RWPE1 (cell line): ENCODE measurements around the gene CASS4.
A peak's percentile ranks its signal among the peaks of the same experiment; 100 is the strongest.
"Not testable (repeated sequence)": the region's sequence is repeated elsewhere in the genome, so short reads cannot be mapped to it uniquely, and the experiment has no call there.

ENCODE experiments used
- CTCF ChIA-PET: fragments of 350-600 bp; sonication (Branson Sonifier 250); formaldehyde crosslinking; extraction: SDS; loops from one replicate; lab custom pipeline; 2021; lab: Yijun Ruan, JAX
- POLR2A ChIA-PET: fragments of 400-600 bp; formaldehyde crosslinking; extraction: SDS; loops from one replicate; lab custom pipeline; 2020; ENCODE audit warnings: antibody characterized with exemption; ENCODE audit not compliant: low non-redundant PET; lab: Yijun Ruan, JAX
- DNase-seq: peaks from one replicate; pipeline ENCODE4 v3.0.0; 2012; ENCODE audit warnings: low spot score
- H3K27ac ChIP-seq: fragments of 450-650 bp; 2 replicates; pipeline ENCODE4 v1.5.1; 2017
- TF ChIP-seq, protein P1 (sequence below): fragments of 450-650 bp; conservative IDR thresholded peaks from 2 replicates; pipeline ENCODE4 v1.5.1; 2017; ENCODE audit warnings: low read depth, mild to moderate bottlenecking

CASS4 gene

DNA sequence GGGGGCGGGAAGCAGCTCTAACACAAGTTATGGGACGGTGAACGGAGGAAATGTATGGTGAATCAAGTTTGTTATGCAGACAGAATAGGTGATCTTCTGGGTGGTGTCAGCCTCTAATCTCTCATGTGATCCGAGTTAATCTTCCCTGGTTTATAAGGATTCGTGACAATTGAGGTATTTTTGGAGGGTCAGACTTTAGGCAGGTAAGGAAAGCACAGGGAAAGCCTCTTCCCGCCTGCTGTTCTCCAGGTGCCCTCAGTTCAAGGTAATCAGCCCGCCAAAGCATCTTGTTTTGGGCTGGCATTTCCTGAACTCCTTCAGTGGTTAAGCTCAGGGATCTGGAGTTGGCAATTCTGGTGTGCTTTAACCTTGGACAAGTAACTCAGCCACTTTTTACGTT lies 18.4 kb upstream of the CASS4 start:
- ChIA-PET CTCF (interaction anchor here (0.5 to 0.7 kb wide), 2 partner anchors 13 to 851 kb away, joined by 3 to 6 read pairs; no protein-coding TSS in a partner anchor), POLR2A (interaction anchor here (1.7 kb wide), 1 partner anchor 34 kb away, joined by 3 read pairs; no protein-coding TSS in a partner anchor)
- no peak overlapping the region for H3K27ac ChIP-seq
- TF ChIP-seq, protein P1, sequence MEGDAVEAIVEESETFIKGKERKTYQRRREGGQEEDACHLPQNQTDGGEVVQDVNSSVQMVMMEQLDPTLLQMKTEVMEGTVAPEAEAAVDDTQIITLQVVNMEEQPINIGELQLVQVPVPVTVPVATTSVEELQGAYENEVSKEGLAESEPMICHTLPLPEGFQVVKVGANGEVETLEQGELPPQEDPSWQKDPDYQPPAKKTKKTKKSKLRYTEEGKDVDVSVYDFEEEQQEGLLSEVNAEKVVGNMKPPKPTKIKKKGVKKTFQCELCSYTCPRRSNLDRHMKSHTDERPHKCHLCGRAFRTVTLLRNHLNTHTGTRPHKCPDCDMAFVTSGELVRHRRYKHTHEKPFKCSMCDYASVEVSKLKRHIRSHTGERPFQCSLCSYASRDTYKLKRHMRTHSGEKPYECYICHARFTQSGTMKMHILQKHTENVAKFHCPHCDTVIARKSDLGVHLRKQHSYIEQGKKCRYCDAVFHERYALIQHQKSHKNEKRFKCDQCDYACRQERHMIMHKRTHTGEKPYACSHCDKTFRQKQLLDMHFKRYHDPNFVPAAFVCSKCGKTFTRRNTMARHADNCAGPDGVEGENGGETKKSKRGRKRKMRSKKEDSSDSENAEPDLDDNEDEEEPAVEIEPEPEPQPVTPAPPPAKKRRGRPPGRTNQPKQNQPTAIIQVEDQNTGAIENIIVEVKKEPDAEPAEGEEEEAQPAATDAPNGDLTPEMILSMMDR, result no peak
- DNase-seq, result no peak

- no peak overlapping the region for H3K27ac ChIP-seq
- DNase-seq, result no peak
- TF ChIP-seq, protein P1, result no peak
- ChIA-PET POLR2A (no interaction called here), CTCF (interaction anchor here (0.9 kb wide), 1 partner anchor 14 kb away, joined by 4 read pairs; no protein-coding TSS in a partner anchor)
Observed at GRCh38 chr20:56395166-56395565, 16.9 kb upstream of the CASS4 start.

DNA sequence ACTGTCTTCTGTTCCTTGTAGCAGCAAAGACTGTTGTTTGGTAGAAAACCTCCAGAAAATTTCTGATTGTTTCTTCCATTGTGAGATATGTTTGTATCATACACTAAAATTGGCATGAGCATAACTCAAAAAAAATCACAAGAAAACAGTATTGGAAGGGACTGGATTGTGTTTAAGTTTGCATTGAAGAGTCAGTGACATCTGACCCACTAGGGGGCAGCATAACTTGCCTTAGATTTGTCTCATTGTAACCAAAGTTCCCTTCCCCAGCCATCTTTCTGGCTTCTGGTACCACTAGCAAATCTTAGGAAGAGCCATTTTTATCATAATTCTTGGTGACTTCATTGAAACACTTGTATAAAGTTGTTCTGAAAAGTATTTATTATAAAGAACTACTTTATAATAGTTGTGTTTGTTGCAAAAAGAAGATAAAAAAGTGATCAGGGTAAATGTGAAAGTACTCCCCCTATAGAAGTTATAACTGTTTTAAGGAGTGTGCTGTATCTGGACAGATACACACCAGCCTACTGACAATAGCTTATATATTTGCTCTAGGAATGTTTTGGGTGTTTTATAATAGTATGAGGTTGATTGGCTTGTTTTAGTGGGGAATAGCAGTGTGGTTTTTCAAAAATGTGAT lies 11.9 kb upstream of the CASS4 start:
- H3K27ac ChIP-seq, result no peak overlapping the region
- ChIA-PET CTCF (no interaction called here), POLR2A (no interaction called here)
- TF ChIP-seq, protein P1, result peak; percentile 95
- DNase-seq, result peak; percentile 58

- TF ChIP-seq, protein P1, result no peak
- ChIA-PET POLR2A (no interaction called here), CTCF (interaction anchor here (1.9 kb wide), 1 partner anchor 17 kb away, joined by 5 read pairs; no protein-coding TSS in a partner anchor)
- H3K27ac ChIP-seq, result no peak overlapping the region
- DNase-seq, result no peak
Observed at GRCh38 chr20:56403465-56403864, 8.6 kb upstream of the CASS4 start.

DNA sequence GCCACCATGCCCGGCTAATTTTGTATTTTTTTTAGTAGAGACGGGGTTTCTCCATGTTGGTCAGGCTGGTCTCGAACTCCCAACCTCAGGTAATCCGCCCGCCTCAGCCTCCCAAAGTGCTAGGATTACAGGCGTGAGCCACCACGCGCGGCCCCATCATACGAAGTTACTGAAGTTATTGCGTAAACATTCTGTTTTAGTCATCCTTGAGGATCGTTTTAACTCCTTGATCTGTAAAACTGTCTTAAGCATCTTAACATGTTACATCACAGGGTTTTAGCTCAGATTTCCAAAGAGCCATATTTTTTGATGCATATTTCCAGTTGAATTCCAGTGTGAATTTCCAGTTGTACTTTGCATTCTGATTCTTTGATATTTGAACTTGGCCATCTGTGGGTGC lies 6.7 kb upstream of the CASS4 start:
- CTCF ChIA-PET, POLR2A ChIA-PET, DNase-seq, H3K27ac ChIP-seq: not testable (repeated sequence)

GRCh38 chr20:56406910-56407309 lies 5.2 kb upstream of the CASS4 start:
- TF ChIP-seq, protein P1, result no peak
- ChIA-PET CTCF (interaction anchor here (0.9 kb wide), 1 partner anchor 16 kb away, joined by 5 read pairs; no protein-coding TSS in a partner anchor), POLR2A (no interaction called here)
- no peak for DNase-seq
- no peak overlapping the region for H3K27ac ChIP-seq

DNA sequence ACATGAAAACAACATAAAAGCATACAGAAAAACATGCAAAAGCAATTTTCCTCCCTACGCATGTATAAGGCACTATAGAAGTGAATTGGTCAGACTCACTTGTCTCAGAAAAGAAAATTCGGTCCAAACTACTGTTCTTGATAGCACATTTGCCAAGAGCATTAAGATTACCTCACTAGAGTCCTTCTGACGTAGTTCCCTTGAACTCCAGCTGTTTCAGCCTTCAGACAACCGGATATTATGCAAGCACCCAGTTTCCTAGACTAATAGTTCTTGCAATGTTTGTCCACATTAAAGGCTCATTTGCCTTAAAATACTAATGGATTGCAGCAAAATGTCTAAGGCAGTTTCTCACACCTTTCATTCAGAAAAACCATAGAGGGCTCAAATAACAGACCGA lies 2.5 kb upstream of the CASS4 start:
- ChIA-PET CTCF (interaction anchor here (1.0 kb wide), 1 partner anchor 14 kb away, joined by 4 read pairs; no protein-coding TSS in a partner anchor), POLR2A (no interaction called here)
- H3K27ac ChIP-seq, result no peak overlapping the region
- TF ChIP-seq, protein P1, result no peak
- no peak for DNase-seq
